H1 (cell line): ENCODE measurements around the gene TNXB. TPM values are rescaled to one million over a fixed set of nuclear protein-coding genes. Genes with fewer than 3 reads are reported as not detected.

Experiments used
- CREB1 ChIP-seq: IDR thresholded peaks from 2 replicates; pipeline ENCODE4 v1.6.1; 2012; ENCODE audit warnings: inconsistent platforms
- EZH2 ChIP-seq: fragments of 200-600 bp; sonication (generic); IDR thresholded peaks from 2 replicates; pipeline ENCODE4 v1.7.1; 2012; ENCODE audit warnings: low read depth, mild to moderate bottlenecking, moderate library complexity, low read length, inconsistent platforms; ENCODE audit not compliant: severe bottlenecking
- KDM5A ChIP-seq: fragments of 200-600 bp; IDR thresholded peaks from 2 replicates; pipeline ENCODE4 v1.7.1; 2012; ENCODE audit warnings: mild to moderate bottlenecking, low read length, inconsistent platforms, mixed read lengths
- RNF2 ChIP-seq: fragments of 200-900, 300-1000 bp; sonication (generic); IDR thresholded peaks from 2 replicates; pipeline ENCODE4 v1.7.1; 2016; ENCODE audit warnings: borderline replicate concordance, low read depth, mild to moderate bottlenecking, antibody characterized with exemption, low read length; ENCODE audit not compliant: poor library complexity, severe bottlenecking; ENCODE audit errors: missing control alignments
- SAP30 ChIP-seq: fragments of 300-600 bp; sonication (generic); IDR thresholded peaks from 2 replicates; pipeline ENCODE4 v1.7.1; 2012; ENCODE audit warnings: low read length, moderate library complexity, mild to moderate bottlenecking, inconsistent platforms; ENCODE audit not compliant: insufficient read depth, insufficient replicate concordance
- SP2 ChIP-seq: IDR thresholded peaks from 2 replicates; pipeline ENCODE4 v1.6.1; 2012; ENCODE audit warnings: mild to moderate bottlenecking, low read length, inconsistent platforms
- polyA plus RNA-seq, 7 experiments: library from polyadenylated mRNA; depleted of rRNA in 3 of 7; stranded (reverse) in 5 of 7; unstranded in 2 of 7; fragments of >200 nt in 5 of 7; fragments of 200-250 nt in 2 of 7; gene quantifications; 1 replicate in 5 of 7; 2 replicates in 1 of 7; 4 replicates in 1 of 7; pipeline versions ENCODE4 v1.2.1 to v1.2.3, GENCODE V29; 2011 to 2013; ENCODE audit warnings: missing spikeins in 2 of 7, mixed read lengths in 2 of 7
- total RNA-seq: library from RNA; stranded (reverse); fragmentation: NEBNext Ultra II Directional; extraction: Animal tissue kit (Norgen Biotek cat#: 25700); gene quantifications from 2 replicates; pipeline ENCODE4 v1.2.1, GENCODE V29; 2021

The TNXB gene
- total and polyA plus RNA-seq, 2 of the 8 experiments (the other 6 are each of a cell fraction or from before 2014, with no cell fraction given) = 3.1 to 4.8 TPM

GRCh38 chr6:32128751-32129296 lies 19.7 kb upstream of the TNXB start (continued):
- TF ChIP-seq EZH2 = no peak
- no peak for TF ChIP-seq CREB1
- no peak for TF ChIP-seq SAP30
- TF ChIP-seq SP2 = no peak
- TF ChIP-seq RNF2 = no peak
- no peak for TF ChIP-seq KDM5A
